Brain microvascular endothelial cell (primary cell): ENCODE data around the gene TTC24.

Experiments
- DNase-seq: peaks from one replicate; pipeline ENCODE4 v3.0.0-alpha.2; 2020
- H3K27ac ChIP-seq: fragments of 250-450 bp; sonication (Bioruptor Pico); 2 replicates; pipeline ENCODE4 v1.5.1; 2020; ENCODE audit warnings: mild to moderate bottlenecking, moderate library complexity
- H3K27me3 ChIP-seq: fragments of 250-450 bp; sonication (Bioruptor Pico); replicated peaks from 2 replicates; pipeline ENCODE4 v1.5.1; 2020; ENCODE audit warnings: mild to moderate bottlenecking
- H3K36me3 ChIP-seq: fragments of 250-450 bp; sonication (Bioruptor Pico); replicated peaks from 2 replicates; pipeline ENCODE4 v1.5.1; 2020; ENCODE audit warnings: mild to moderate bottlenecking
- H3K4me3 ChIP-seq: 2 replicates; pipeline ENCODE4 v1.5.1; 2011; ENCODE audit warnings: low read depth, mild to moderate bottlenecking, control low read depth, low read length, moderate library complexity
- CTCF ChIP-seq: IDR thresholded peaks from 2 replicates; pipeline ENCODE4 v1.5.1; 2011; ENCODE audit warnings: low read depth, mild to moderate bottlenecking, moderate library complexity, low read length, control low read depth, inconsistent platforms; ENCODE audit errors: missing control alignments
- in situ Hi-C: cut with HindIII; loops from 2 replicates; pipeline ENCODE4 v1.10.0; 2017; ENCODE audit warnings: low sequenced_read_pairs, low pct_ligation_motif_present

TTC24 gene

GRCh38 chr1:156593661-156593989 is 14.1 kb downstream of the TTC24 start:
- in situ Hi-C loops, result no loop called here
- no peak for DNase-seq
- no peaks in the 10 kb centered on the region for H3K27me3 ChIP-seq
- no peak overlapping the region for H3K27ac ChIP-seq
- peaks cover 42% of the 10 kb centered on the region for H3K36me3 ChIP-seq
- no peak for TF ChIP-seq CTCF
- H3K4me3 ChIP-seq, result no peak overlapping the region

GRCh38 chr1:156594190-156594589 is 14.7 kb downstream of the TTC24 start:
- H3K27me3 ChIP-seq, result no peaks in the 10 kb centered on the region
- in situ Hi-C loops, result no loop called here
- TF ChIP-seq CTCF, result no peak
- H3K36me3 ChIP-seq, result peaks cover 46% of the 10 kb centered on the region
- DNase-seq, result no peak
- H3K4me3 ChIP-seq, result no peak overlapping the region
- no peak overlapping the region for H3K27ac ChIP-seq

GRCh38 chr1:156595016-156595415 is 15.5 kb downstream of the TTC24 start:
- no peak for TF ChIP-seq CTCF
- H3K27ac ChIP-seq, result no peak overlapping the region
- in situ Hi-C loops, result no loop called here
- H3K4me3 ChIP-seq, result no peak overlapping the region
- H3K36me3 ChIP-seq, result peaks cover 46% of the 10 kb centered on the region
- H3K27me3 ChIP-seq, result no peaks in the 10 kb centered on the region
- DNase-seq, result no peak

- Histone ChIP-seq H3K4me3 (no peak overlapping the region), H3K36me3 (peaks cover 46% of the 10 kb centered on the region), H3K27ac (no peak overlapping the region), H3K27me3 (no peaks in the 10 kb centered on the region)
- DNase-seq, result no peak
- no peak for TF ChIP-seq CTCF
- in situ Hi-C loops, result no loop called here
These were observed 16.9 kb downstream of the TTC24 start for GRCh38 chr1:156596426-156596825.

- no peak for TF ChIP-seq CTCF
- H3K4me3 ChIP-seq, result no peak overlapping the region
- in situ Hi-C loops, result no loop called here
- DNase-seq, result no peak
- H3K36me3 ChIP-seq, result peaks cover 43% of the 10 kb centered on the region
- no peak overlapping the region for H3K27ac ChIP-seq
- no peaks in the 10 kb centered on the region for H3K27me3 ChIP-seq
These were observed 18.6 kb downstream of the TTC24 start for GRCh38 chr1:156598125-156598524.

- in situ Hi-C loops, result no loop called here
- Histone ChIP-seq H3K4me3 (no peak overlapping the region), H3K36me3 (peaks cover 42% of the 10 kb centered on the region), H3K27me3 (no peaks in the 10 kb centered on the region), H3K27ac (no peak overlapping the region)
- DNase-seq, result no peak
- TF ChIP-seq CTCF, result no peak
These were observed 19.4 kb downstream of the TTC24 start for GRCh38 chr1:156598731-156599432.
